CD4-positive, alpha-beta T cell (primary cell): ENCODE measurements around the gene RIMBP3C. TPM values are rescaled to one million over a fixed set of nuclear protein-coding genes. Genes with fewer than 3 reads are reported as not detected.
"Not testable (repeated sequence)": the region's sequence is repeated elsewhere in the genome, so short reads cannot be mapped to it uniquely, and the experiment has no call there.

Experiments used
- ATAC-seq: fragments of 200-7000 bp; cut with Tn5 transposase; one replicate; pipeline ENCODE4 v1.10.0; 2022; ENCODE audit warnings: mild to moderate bottlenecking; ENCODE audit not compliant: poor library complexity
- CTCF ChIA-PET: fragments of 350-600 bp; sonication (Branson Sonifier 250); formaldehyde crosslinking; loops from one replicate; lab custom pipeline; 2021; ENCODE audit warnings: antibody characterized with exemption, inconsistent platforms; lab: Charles Lee
- POLR2A ChIA-PET: fragments of 350-600 bp; sonication (Branson Sonifier 250); formaldehyde crosslinking; loops from one replicate; lab custom pipeline; 2021; ENCODE audit warnings: antibody characterized with exemption, inconsistent platforms; lab: Charles Lee
- DNase-seq, 14 experiments: peaks; one replicate each; pipeline ENCODE4 v3.0.0-alpha.2; 2013 to 2020; ENCODE audit warnings: mixed read lengths in 2 of 14
- H3K27ac ChIP-seq, 2 donors: one replicate each; pipeline versions ENCODE4 v1.5.1 to v1.7.0; 2013; ENCODE audit warnings: low read length in 2 of 2, low read depth in 1 of 2, mild to moderate bottlenecking in 1 of 2
- H3K27me3 ChIP-seq, 2 experiments: 1 replicate in 1 of 2; 2 replicates in 1 of 2; pipeline versions ENCODE4 v1.6.1 to v1.7.0; 2013; ENCODE audit warnings: low read length in 2 of 2, control low read depth in 1 of 2, mild to moderate bottlenecking in 1 of 2, moderate library complexity in 1 of 2; ENCODE audit not compliant: insufficient read depth in 2 of 2, control insufficient read depth in 1 of 2
- H3K36me3 ChIP-seq: one replicate; pipeline ENCODE4 v1.6.1; 2013; ENCODE audit warnings: low read length, control low read depth; ENCODE audit not compliant: insufficient read depth
- H3K4me1 ChIP-seq: one replicate; pipeline ENCODE4 v1.6.1; 2013; ENCODE audit warnings: low read length, control low read depth; ENCODE audit not compliant: insufficient read depth
- H3K4me3 ChIP-seq: one replicate; pipeline ENCODE4 v1.5.1; 2013; ENCODE audit warnings: mild to moderate bottlenecking, low read length, moderate library complexity
- H3K9me3 ChIP-seq, 2 experiments: 1 replicate in 1 of 2; 2 replicates in 1 of 2; pipeline versions ENCODE4 v1.6.1 to v1.7.0; 2013; ENCODE audit warnings: low read length in 2 of 2, mild to moderate bottlenecking in 2 of 2, control low read depth in 1 of 2, moderate library complexity in 1 of 2; ENCODE audit not compliant: control insufficient read depth in 1 of 2, insufficient read depth in 1 of 2
- H3K27ac Mint-ChIP-seq: one replicate; pipeline ENCODE4 v1.8.0; 2020; ENCODE audit warnings: mixed read lengths
- H3K27me3 Mint-ChIP-seq: one replicate; pipeline ENCODE4 v1.8.0; 2021; ENCODE audit warnings: mixed read lengths
- H3K36me3 Mint-ChIP-seq: one replicate; pipeline ENCODE4 v1.8.0; 2021; ENCODE audit warnings: low read depth, mixed read lengths
- H3K4me1 Mint-ChIP-seq: one replicate; pipeline ENCODE4 v1.8.0; 2021; ENCODE audit warnings: low read depth, mixed read lengths
- H3K4me3 Mint-ChIP-seq: one replicate; pipeline ENCODE4 v1.8.0; 2020; ENCODE audit warnings: mild to moderate bottlenecking, mixed read lengths
- H3K9me3 Mint-ChIP-seq: one replicate; pipeline ENCODE4 v1.8.0; 2020; ENCODE audit warnings: mixed read lengths
- intact Hi-C, 2 experiments: fragments of 100-400 bp; cut with DNase I in 1 of 2; cut with micrococcal nuclease in 1 of 2; formaldehyde crosslinking; loops; one replicate each; pipeline versions ENCODE4 v1.15.1 to v1.9.0; 2023 to 2025; cut with DNase I, micrococcal nuclease
- total RNA-seq, 174 experiments: library from RNA in 2 of 174; stranded (reverse) in 2 of 174; gene quantifications; one replicate each; pipeline ENCODE4 v1.2.3 and lab custom pipeline; 2021 to 2026

RIMBP3C gene
- total RNA-seq, 2 experiments from 2014 or later: 0.14 TPM; not detected in 1

- H3K4me3 ChIP-seq, ATAC-seq, DNase-seq, H3K4me1 ChIP-seq, CTCF ChIA-PET, intact Hi-C loops, H3K27ac ChIP-seq, H3K36me3 ChIP-seq, H3K27ac Mint-ChIP-seq, H3K9me3 Mint-ChIP-seq, POLR2A ChIA-PET, H3K27me3 Mint-ChIP-seq, H3K9me3 ChIP-seq, H3K4me3 Mint-ChIP-seq, H3K36me3 Mint-ChIP-seq, H3K27me3 ChIP-seq, H3K4me1 Mint-ChIP-seq: not testable (repeated sequence)
Observed at GRCh38 chr22:21559345-21560125, 8.3 kb upstream of the RIMBP3C start.

GRCh38 chr22:21550678-21551047, 598 bp downstream of the RIMBP3C start:
- H3K36me3 Mint-ChIP-seq, H3K4me1 ChIP-seq, CTCF ChIA-PET, DNase-seq, H3K4me1 Mint-ChIP-seq, POLR2A ChIA-PET, H3K9me3 Mint-ChIP-seq, H3K27me3 Mint-ChIP-seq, H3K4me3 Mint-ChIP-seq, H3K27ac Mint-ChIP-seq, H3K27ac ChIP-seq, H3K9me3 ChIP-seq, H3K36me3 ChIP-seq, intact Hi-C loops, H3K27me3 ChIP-seq, H3K4me3 ChIP-seq: not testable (repeated sequence)
- ATAC-seq: peak; percentile 12

GRCh38 chr22:21550008-21550677, 1.1 kb downstream of the RIMBP3C start:
- CTCF ChIA-PET, intact Hi-C loops: not testable (repeated sequence)

GRCh38 chr22:21549558-21549957, 1.7 kb downstream of the RIMBP3C start:
- DNase-seq, H3K27me3 ChIP-seq, H3K9me3 Mint-ChIP-seq, H3K27ac ChIP-seq, POLR2A ChIA-PET, H3K4me1 ChIP-seq, H3K36me3 ChIP-seq, H3K4me3 ChIP-seq, H3K4me3 Mint-ChIP-seq, CTCF ChIA-PET, H3K27ac Mint-ChIP-seq, H3K4me1 Mint-ChIP-seq, H3K27me3 Mint-ChIP-seq, intact Hi-C loops, H3K36me3 Mint-ChIP-seq, H3K9me3 ChIP-seq: not testable (repeated sequence)
- ATAC-seq: peak; percentile 51

More at GRCh38 chr22:21550008-21550677, 1.1 kb downstream of the RIMBP3C start:
- H3K4me3 Mint-ChIP-seq, H3K4me1 Mint-ChIP-seq, H3K4me1 ChIP-seq, H3K4me3 ChIP-seq, H3K27ac Mint-ChIP-seq, H3K36me3 ChIP-seq, H3K27me3 ChIP-seq, H3K27me3 Mint-ChIP-seq, H3K27ac ChIP-seq, H3K36me3 Mint-ChIP-seq, H3K9me3 ChIP-seq, H3K9me3 Mint-ChIP-seq, DNase-seq, POLR2A ChIA-PET: not testable (repeated sequence)
- peak; percentile 75 for ATAC-seq

- H3K27ac Mint-ChIP-seq, ATAC-seq, H3K36me3 Mint-ChIP-seq, H3K27ac ChIP-seq, H3K36me3 ChIP-seq, H3K9me3 Mint-ChIP-seq, H3K27me3 Mint-ChIP-seq, H3K4me3 ChIP-seq, H3K4me1 Mint-ChIP-seq, H3K4me3 Mint-ChIP-seq, H3K9me3 ChIP-seq, DNase-seq, H3K4me1 ChIP-seq, POLR2A ChIA-PET, intact Hi-C loops, H3K27me3 ChIP-seq, CTCF ChIA-PET: not testable (repeated sequence)
Observed at GRCh38 chr22:21544432-21545322, 6.6 kb downstream of the RIMBP3C start.

- intact Hi-C loops, DNase-seq, H3K36me3 ChIP-seq, H3K27ac Mint-ChIP-seq, ATAC-seq, H3K4me1 Mint-ChIP-seq, H3K27me3 Mint-ChIP-seq, H3K36me3 Mint-ChIP-seq, POLR2A ChIA-PET, H3K4me3 Mint-ChIP-seq, H3K9me3 Mint-ChIP-seq, H3K27ac ChIP-seq, CTCF ChIA-PET, H3K4me3 ChIP-seq, H3K9me3 ChIP-seq, H3K4me1 ChIP-seq, H3K27me3 ChIP-seq: not testable (repeated sequence)
Observed at GRCh38 chr22:21539862-21540261, 11.4 kb downstream of the RIMBP3C start.
